Fibroblast of skin of back (primary cell): ENCODE measurements around the gene RBM14. TPM values are rescaled to one million over a fixed set of nuclear protein-coding genes. Genes with fewer than 3 reads are reported as not detected.
A peak's percentile ranks its signal among the peaks of the same experiment; 100 is the strongest.
"Not testable (repeated sequence)": the region's sequence is repeated elsewhere in the genome, so short reads cannot be mapped to it uniquely, and the experiment has no call there.

Source experiments
- DNase-seq: peaks from one replicate; pipeline ENCODE4 v3.0.0-alpha.2; 2013
- polyA plus RNA-seq, 2 experiments: library from polyadenylated mRNA; unstranded; fragments of 120-200 nt; gene quantifications; one replicate each; pipeline ENCODE4 v1.2.1, GENCODE V29; 2013; ENCODE audit not compliant: insufficient read length in 2 of 2

RBM14 gene, protein sequence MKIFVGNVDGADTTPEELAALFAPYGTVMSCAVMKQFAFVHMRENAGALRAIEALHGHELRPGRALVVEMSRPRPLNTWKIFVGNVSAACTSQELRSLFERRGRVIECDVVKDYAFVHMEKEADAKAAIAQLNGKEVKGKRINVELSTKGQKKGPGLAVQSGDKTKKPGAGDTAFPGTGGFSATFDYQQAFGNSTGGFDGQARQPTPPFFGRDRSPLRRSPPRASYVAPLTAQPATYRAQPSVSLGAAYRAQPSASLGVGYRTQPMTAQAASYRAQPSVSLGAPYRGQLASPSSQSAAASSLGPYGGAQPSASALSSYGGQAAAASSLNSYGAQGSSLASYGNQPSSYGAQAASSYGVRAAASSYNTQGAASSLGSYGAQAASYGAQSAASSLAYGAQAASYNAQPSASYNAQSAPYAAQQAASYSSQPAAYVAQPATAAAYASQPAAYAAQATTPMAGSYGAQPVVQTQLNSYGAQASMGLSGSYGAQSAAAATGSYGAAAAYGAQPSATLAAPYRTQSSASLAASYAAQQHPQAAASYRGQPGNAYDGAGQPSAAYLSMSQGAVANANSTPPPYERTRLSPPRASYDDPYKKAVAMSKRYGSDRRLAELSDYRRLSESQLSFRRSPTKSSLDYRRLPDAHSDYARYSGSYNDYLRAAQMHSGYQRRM
- polyA plus RNA-seq (2013, experiment 1 of 2; ENCODE audit: insufficient read length): 48.7 TPM
- 26.4 TPM for polyA plus RNA-seq (2013, experiment 2 of 2; ENCODE audit: insufficient read length)

GRCh38 chr11:66616379-66617154 is at the start of gene RBM14:
TSS of gene RBM14 (plus strand) at chr11:66616630. CDS start at chr11:66616721, 91 bp downstream.
- peak; percentile 100 for DNase-seq

DNA sequence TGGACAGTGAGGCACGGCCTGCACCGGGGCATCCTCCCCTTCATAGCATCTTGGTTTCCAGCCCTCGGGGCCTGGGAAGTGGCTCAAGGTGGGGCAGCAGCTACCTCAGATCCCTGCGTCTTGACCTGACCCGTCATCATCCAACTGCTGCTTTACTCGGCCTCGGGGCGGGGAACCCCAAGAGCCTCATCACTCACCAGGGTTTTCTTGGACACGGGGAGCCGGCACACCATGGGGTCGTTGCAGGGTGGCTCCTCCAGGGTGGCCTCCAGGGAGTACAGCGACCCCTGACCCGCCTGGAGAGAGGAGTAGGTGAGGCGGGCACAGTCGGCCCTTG is 48.7 kb upstream of the RBM14 start:
- no peak for DNase-seq

GRCh38 chr11:66568124-66568916 is 48.1 kb upstream of the RBM14 start, which contains the start of gene CTSF:
TSS of gene CTSF (minus strand) at chr11:66568606. CDS start at chr11:66568486, 120 bp downstream.
- DNase-seq: peak; percentile 71

- DNase-seq: no peak
Observed at GRCh38 chr11:66569076-66569475, 47.4 kb upstream of the RBM14 start.

- DNase-seq: no peak
Observed at GRCh38 chr11:66570079-66570849, 46.2 kb upstream of the RBM14 start.

DNA sequence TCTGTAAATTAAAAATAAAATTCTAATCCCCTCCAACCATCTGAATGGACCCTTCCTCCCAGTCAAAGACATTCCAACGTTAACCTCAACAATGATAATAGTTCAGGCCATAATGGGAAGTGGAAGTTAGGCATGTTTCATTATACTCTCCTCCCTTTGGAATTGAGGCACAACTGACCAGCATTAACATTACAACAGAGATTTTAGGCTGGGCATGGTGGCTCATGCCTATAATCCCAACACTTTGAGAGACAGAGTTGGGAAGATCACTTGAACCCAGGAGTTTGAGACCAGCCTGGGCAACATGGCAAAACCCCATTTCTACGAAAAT is 45.6 kb upstream of the RBM14 start:
- DNase-seq: no peak

DNA sequence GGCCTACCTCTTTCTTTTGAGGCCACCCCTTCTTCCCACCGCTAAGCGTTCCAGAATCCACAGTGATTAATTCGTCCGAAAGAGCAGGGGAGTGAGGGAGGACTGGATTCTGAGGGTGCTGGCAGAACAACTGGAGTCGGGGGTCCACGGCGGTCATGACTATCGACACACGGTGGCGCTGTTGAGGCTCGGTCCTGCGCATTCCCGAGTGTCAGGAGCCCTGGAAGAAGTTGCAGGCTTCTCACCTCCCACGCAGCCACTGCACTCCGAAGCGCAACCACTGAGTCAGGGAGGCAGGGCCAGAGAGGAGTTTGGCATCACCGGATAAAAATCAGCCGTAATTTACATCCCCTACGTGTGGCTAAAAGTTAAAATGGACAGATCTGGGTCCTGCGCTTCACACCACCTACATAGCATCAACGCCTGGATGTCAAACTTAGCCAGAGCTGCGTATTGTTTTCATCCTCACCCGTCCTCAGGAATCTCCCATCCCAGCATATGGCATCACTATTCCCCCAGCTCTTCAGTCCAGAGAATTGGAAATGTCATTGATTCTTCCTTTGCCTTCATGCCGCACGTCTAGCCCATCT is 37.3 kb upstream of the RBM14 start:
- DNase-seq: peak; percentile 65

DNA sequence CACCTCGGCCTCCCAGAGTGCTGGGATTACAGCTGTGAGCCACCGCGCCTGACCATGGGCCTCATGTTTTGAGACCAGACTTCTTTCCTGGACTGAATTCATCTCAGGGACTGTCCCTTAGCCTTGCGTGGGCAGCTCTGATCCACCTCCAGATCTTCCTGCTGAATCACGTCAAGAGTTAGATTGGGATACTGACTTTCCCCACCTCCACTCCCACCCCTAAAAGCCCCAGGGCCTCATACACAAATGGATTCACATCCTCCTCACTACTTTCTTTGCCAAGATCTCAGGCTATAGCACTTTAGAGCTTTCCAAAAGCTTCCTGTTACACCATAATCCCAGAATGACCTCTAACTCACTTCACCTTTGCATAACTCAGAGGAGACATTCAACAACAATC is 35.6 kb upstream of the RBM14 start:
- no peak for DNase-seq

DNA sequence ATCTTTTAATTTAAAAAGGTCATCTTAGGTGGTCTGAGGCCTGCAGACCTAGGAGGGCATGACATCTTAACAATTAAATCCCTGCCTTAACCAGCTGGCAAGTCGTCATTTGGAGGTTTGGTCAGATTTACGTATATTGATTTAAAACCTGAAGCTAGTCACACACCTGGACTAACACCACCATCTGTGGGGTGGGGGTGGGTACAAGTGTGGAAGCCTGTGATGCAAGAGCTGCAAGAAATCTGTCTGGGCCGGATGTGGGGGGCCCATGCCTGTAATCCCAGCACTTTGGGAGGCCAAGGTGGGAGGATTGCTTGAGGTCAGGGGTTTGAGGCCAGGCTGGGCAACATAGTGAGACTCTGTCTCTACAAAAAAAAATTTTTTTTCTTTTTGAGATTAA is 35.2 kb upstream of the RBM14 start:
- DNase-seq: no peak

DNA sequence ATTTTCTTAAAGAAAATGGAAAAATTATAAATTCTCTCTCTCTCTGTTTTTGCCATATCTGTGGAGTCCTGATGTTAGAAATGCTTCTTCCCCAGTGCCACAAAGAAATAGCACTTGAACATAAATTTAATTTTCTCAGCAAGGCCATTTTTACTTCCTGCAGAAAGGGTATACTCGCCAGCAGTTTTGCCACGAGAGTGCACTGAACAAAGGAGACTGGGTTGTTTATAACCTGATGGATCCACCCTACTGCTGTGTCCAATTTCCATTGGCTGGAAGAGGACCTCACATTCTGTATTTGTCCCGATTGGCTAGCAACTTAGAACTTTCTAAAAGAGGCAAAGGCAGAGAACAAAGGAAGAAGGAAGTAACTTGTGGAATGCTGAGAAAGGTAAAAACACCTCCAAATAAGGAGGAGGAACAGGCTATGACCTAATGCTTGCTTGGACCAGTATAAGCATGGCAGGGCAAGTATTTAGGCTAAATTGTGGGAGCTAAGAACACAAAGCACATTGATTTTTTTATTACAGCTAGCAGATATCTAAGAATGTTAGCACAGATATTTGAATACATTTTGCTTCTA is 33.8 kb upstream of the RBM14 start:
- not testable (repeated sequence) for DNase-seq

GRCh38 chr11:66585447-66585846 is 31.0 kb upstream of the RBM14 start:
- not testable (repeated sequence) for DNase-seq

GRCh38 chr11:66586136-66586535 is 30.3 kb upstream of the RBM14 start:
- DNase-seq: no peak

GRCh38 chr11:66589315-66589714 is 27.1 kb upstream of the RBM14 start:
- not testable (repeated sequence) for DNase-seq

GRCh38 chr11:66589996-66590675 is 26.3 kb upstream of the RBM14 start:
- DNase-seq: no peak

- DNase-seq: no peak
Observed at GRCh38 chr11:66591175-66591574, 25.3 kb upstream of the RBM14 start.

DNA sequence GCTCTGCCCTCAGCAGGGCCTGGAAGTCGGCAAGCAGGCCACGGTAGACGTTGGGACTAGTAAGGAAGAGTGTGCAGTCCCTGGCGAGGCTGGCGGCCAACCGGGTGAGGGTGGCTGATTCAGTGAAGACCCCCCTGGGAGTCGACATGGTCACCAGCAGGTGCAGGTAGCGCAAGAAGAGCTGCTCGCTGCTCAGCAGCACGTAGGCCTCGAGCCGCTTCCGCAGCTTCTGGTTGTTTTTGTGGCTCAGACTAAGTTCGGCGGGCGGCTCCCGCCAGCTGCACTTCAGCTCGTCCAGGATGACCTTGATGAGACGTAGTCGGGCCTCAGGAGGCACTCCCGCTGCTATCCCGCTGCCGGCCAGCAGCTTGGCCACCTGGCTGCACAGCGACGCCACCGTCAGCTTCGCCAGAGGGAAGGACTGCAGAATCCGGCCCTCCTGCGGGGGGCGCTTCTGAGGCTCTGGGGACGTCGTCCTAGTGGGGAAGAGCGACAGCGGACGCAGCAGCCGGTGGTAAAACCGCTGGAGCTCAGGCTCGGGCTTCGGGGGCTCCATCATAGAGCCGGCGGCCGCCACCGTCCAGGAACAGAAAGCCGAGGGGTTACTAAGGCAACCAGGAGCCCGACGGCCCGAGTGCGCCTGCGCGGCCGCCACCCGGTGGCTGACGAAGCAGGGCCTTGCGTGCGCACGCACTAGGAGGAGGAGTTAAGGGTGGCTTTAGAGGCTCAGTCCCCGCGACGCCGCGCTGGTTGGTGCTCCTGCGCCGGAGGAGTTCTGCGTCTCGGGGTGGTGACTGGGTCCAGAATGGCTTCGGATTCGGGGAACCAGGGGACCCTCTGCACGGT is 23.8 kb upstream of the RBM14 start, which contains the start of the genes CCDC87 and CCS:
TSS of gene CCDC87 (minus strand) at position 607 of the 846 bp plus-strand sequence. CDS start at position 559, 48 bp downstream.
TSS of gene CCS (plus strand) at position 729 of the 846 bp plus-strand sequence. CDS start at position 806, 77 bp downstream.
- peak; percentile 92 for DNase-seq

DNA sequence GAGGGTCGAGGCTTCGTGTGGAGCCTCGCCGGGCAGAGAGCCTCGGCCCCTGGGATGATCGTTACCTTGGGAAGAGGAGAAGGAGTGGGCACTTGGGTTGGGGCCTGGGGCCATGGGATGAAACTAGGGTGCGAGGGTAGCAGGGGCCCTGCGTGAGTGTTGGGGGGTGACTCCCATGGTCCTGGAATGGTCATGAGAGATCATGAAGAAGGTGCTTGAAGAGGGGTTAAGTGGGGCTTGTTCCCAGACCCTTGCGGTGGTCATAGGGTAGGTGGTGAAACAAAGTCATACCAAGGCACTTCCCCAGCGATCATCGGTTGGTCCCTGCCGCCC is 23.2 kb upstream of the RBM14 start:
- no peak for DNase-seq

GRCh38 chr11:66593650-66594049 is 22.8 kb upstream of the RBM14 start:
- DNase-seq: no peak
